Cortex of kidney (tissue), 1 donor: ENCODE data around the gene KLHL1.

ENCODE experiments used
- DNase-seq: peaks from one replicate; lab custom pipeline; 2025; lab: John Stamatoyannopoulos, UW

KLHL1 gene

GRCh38 chr13:70016116-70016515 lies 92.1 kb downstream of the KLHL1 start:
- no peak for DNase-seq

- no peak for DNase-seq
Measured at GRCh38 chr13:70014337-70014736, 93.9 kb downstream of the KLHL1 start.

DNA sequence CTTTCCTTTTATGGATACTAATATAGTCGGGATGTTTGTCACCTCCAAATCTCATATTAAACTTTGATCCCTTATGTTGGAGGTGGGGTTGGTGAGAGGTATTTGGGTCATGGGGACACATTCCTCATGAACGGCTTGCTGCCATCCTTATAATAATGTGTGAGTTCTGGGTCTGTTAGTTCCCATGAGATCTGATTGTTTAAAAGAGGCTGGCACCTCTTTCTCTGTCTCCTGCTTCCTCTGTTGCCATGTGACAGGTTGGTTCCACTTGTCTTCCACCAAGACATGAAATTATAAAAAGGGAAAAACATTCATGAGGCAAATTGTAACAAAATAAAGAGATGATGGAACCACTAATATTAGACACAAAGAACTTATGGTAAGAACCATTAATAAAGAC lies 108.4 kb downstream of the KLHL1 start:
- DNase-seq, result no peak

- no peak for DNase-seq
Measured at GRCh38 chr13:69997061-69997460, 111.2 kb downstream of the KLHL1 start.

GRCh38 chr13:69980799-69981198 lies 127.5 kb downstream of the KLHL1 start:
- DNase-seq, result no peak

GRCh38 chr13:69975496-69975895 lies 132.8 kb downstream of the KLHL1 start:
- DNase-seq, result no peak

GRCh38 chr13:69970520-69970919 lies 137.7 kb downstream of the KLHL1 start:
- no peak for DNase-seq

GRCh38 chr13:69959046-69959445 lies 149.2 kb downstream of the KLHL1 start:
- DNase-seq, result no peak

DNA sequence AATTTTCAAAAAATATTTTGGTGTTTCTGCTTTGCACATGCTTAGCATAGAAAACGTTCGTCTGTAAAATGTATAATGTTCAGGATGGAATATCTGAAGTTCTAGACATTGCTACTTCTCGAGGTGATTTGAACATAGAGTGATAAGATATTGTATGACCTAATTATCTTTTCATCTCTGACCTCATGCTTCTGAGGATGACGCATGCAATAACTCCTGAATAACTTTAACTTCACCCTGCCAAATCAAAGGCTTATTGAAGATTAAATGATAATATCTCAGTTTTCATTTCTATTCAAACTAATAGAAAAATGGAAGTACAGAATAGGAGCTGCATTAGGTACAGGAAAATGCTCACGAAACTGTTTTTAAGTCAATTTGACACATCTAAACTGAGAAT lies 151.4 kb downstream of the KLHL1 start:
- DNase-seq, result no peak

DNA sequence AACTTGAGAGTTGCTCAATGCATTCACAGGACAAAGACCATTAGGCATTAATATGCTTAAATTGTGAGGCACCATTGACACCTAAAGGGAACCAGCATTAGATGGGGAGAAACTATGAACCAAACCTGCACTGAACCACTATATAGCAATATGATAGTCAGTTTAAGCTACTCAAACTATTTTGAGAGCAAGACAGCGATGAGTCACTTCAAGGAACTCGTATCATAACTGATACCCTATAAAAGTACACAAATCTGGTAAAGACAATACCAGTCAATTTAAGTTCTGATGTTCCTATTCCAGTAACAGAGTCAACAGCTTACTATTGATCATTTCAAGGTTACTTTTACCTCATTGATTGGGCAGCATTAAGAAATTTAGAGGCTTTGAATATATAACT lies 151.9 kb downstream of the KLHL1 start:
- DNase-seq, result no peak

DNA sequence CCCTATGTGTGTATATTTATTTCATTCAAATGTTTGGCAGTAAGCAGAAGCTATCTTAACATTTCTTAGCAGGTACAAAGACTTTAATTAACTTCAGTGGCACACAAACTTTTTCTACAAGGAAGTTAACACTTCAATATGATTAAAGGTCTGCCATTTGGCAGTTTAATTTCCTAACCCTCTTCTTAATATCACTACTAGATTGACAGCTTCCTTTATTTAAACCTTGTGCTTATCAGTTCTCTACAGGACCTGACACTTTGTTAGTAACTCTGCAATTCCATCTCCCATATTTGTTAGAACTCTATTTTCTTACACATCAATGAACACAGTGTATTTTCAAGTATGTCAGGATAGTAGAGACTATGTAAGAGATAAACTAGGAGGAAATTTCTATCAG lies 153.0 kb downstream of the KLHL1 start:
- no peak for DNase-seq

DNA sequence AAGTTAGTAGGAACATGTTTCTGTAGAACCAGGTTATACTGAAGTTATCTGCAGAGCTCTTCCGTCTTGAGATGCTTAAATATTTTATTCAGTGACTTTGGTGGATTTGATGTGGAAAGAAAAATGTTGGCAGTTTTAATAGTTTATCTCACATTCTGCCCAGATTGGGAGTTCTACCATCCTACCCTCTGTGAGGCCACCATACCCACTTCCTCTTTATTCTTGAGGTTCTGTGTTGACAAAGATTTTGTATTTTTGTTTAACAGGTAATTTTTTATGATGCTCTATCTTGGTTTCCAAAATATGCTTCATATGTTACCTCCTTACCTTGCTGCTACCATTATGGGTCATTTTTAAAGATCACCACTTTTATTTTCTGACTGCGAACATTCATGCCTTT lies 156.8 kb downstream of the KLHL1 start:
- no peak for DNase-seq

- no peak for DNase-seq
Measured at GRCh38 chr13:69950160-69950559, 158.1 kb downstream of the KLHL1 start.

DNA sequence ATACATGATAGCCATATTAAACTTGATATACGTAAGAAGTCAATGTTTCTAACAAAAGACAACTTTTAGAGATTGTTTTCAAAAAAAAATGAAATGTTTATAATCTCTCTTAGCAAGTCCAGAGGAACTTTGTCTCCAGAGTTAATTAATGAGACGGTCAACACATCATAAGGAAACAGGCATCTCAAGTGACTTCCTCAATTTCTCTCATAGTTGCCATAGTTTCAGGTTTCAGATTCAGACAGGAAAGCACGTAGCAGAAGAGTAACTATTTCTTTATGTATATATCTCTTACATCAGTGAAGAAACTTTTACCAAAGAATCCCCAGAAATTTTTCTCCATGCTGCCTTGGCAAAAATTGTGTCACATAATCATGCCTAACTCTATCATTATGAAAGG lies 160.2 kb downstream of the KLHL1 start:
- DNase-seq, result no peak

DNA sequence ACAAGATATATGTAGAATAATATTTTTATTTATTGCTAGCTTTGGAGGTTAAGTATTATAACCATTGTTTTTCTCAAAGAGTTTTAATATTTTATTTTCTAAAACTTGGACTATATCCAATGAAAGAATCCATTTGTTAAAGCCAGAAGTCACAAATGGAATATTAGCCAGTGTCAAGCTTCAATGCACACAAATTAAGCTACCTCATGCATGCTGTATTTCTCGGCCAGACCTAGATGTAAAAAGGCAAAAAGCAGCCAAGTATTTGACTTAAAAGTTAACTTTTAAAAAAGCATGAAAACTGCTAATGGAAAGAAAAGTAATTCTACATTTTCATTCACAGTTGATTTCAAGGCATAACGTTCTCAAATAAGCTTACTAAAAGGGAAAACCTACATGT lies 160.7 kb downstream of the KLHL1 start:
- no peak for DNase-seq

DNA sequence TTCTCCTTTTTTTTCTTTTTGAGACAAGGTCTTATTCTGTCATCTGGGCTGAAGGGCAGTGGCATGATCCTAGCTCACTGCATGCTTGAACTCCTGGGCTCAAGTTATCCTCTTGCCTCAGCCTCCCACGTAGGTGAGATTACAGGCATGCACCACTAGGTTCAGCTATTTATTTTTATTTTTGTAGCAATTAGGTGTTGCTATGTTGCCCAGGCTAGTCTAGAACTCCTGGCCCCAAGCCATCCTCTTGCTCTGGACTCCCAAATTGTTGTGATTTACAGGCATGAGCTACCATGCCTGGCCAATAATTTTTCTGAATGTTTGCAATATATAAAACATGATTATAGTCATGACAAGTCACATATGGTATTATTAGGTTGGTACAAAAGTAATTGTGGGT lies 161.7 kb downstream of the KLHL1 start:
- DNase-seq, result no peak

- no peak for DNase-seq
Measured at GRCh38 chr13:69935043-69935442, 173.2 kb downstream of the KLHL1 start.

DNA sequence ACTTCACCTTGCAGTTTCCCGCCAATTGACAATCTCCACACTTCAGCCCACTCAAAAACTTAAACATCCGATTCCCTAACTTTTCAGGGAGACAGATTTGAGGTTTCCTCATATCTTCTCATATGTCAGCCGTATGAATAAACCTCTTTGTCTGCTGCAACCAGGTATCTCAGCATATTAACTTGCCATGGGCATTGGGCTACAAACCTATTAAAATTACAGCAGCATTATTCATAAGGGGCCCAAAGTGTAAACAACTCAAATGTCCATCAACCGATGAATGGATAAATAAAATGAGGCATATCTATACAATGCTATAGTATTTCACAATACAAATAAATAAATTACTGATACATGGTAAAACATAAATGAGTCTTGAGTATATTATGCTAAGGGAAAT lies 180.0 kb downstream of the KLHL1 start:
- DNase-seq, result no peak

- no peak for DNase-seq
Measured at GRCh38 chr13:69921156-69921555, 187.1 kb downstream of the KLHL1 start.

- no peak for DNase-seq
Measured at GRCh38 chr13:69912630-69913029, 195.6 kb downstream of the KLHL1 start.

DNA sequence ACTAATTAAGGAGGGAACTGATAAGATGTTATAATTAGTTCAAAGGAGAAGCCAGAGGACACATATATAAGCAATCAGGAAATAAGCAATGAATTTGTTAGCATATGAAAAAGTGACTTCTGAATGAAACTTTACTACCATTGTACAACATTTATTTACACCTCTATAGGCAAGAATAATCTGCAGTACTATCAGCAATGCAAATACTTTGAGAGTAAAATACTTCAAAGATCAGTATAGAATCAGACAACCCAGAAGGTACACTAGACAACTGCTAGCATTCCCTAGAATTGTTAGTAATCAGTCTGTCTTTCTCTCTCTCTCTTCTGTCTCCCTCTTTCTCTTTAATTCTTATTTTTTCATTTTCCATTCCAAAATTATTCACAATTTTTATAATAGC lies 197.5 kb downstream of the KLHL1 start:
- DNase-seq, result no peak

- no peak for DNase-seq
Measured at GRCh38 chr13:69904784-69905183, 203.5 kb downstream of the KLHL1 start.

- no peak for DNase-seq
Measured at GRCh38 chr13:69903081-69903480, 205.2 kb downstream of the KLHL1 start.

DNA sequence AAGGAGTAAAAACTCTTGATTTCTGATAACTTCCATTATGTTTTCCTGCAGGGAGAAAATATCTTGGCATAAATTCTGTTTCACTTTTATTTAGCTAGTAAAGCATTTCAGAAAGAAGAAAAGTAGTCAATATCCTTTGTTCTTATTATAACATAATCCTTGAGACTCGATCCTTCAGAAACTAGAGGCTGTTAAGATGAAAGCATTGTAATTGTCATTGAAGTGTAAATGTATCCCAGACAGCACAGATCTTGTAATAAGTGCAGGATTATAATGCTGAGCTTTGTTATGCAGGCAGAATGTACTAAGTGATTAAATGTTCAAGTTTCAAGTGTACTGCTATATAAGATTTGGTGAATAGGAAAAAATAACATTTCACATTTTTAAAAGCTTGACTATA lies 225.8 kb downstream of the KLHL1 start:
- no peak for DNase-seq

DNA sequence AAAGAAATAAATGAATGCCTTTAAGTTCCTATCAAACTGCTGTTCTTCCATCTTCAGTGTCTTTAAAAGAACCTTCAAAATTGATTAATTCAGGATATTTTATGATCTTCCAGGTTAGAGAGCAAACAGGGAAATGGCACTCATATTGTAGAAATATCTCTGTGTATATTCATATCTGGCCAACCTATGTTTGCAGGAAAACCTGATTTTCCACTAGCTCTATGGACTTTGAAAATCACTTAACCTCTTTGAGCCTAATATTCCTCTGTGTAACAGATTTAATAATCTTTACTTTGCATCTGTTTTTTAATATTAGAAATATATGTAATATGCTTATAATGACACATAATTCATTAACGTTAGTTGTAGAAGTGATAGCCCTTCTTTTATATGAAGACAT lies 228.3 kb downstream of the KLHL1 start:
- DNase-seq, result no peak
